Heart left ventricle (tissue), 16 donors: ENCODE data around the gene CLEC12A. TPM values are rescaled to one million over a fixed set of nuclear protein-coding genes. Genes with fewer than 3 reads are reported as not detected.

Experiments
- ATAC-seq, 4 donors: fragments of 200-7000 bp; cut with Tn5 transposase; one replicate each; pipeline ENCODE4 v1.9.1; 2020 to 2022; ENCODE audit warnings: moderate library complexity in 4 of 4, mild to moderate bottlenecking in 3 of 4, moderate number of reproducible peaks in 1 of 4
- DNase-seq, 5 donors: peaks; one replicate each; pipeline ENCODE4 v3.0.0-alpha.2; 2020
- H3K27ac ChIP-seq, 12 donors: fragments of 200-600 bp; sonication (generic) in 4 of 12; one replicate each; pipeline versions ENCODE4 v1.5.0 to v1.8.0; 2016 to 2022; ENCODE audit warnings: mild to moderate bottlenecking in 2 of 12
- H3K27me3 ChIP-seq, 9 donors: fragments of 200-600 bp; sonication (generic) in 2 of 9; one replicate each; pipeline versions ENCODE4 v1.5.1 to v1.8.0; 2016 to 2022; ENCODE audit warnings: mild to moderate bottlenecking in 3 of 9
- H3K36me3 ChIP-seq, 9 donors: fragments of 200-600 bp; sonication (generic) in 2 of 9; one replicate each; pipeline versions ENCODE4 v1.5.0 to v1.8.0; 2018 to 2022; ENCODE audit warnings: mild to moderate bottlenecking in 2 of 9
- H3K4me1 ChIP-seq, 12 donors: fragments of 200-600 bp; sonication (generic) in 4 of 12; one replicate each; pipeline versions ENCODE4 v1.5.0 to v1.8.0; 2016 to 2022; ENCODE audit warnings: mild to moderate bottlenecking in 3 of 12
- H3K4me3 ChIP-seq, 12 donors: fragments of 200-600 bp; sonication (generic) in 4 of 12; one replicate each; pipeline versions ENCODE4 v1.5.0 to v1.8.0; 2017 to 2022; ENCODE audit warnings: mild to moderate bottlenecking in 9 of 12, moderate library complexity in 4 of 12
- H3K9me3 ChIP-seq, 12 donors: fragments of 200-600 bp; sonication (generic) in 4 of 12; one replicate each; pipeline versions ENCODE4 v1.5.0 to v1.8.0; 2016 to 2022; ENCODE audit warnings: mild to moderate bottlenecking in 1 of 12
- CTCF ChIP-seq, 12 donors: fragments of 200-600 bp; sonication (generic) in 4 of 12; IDR thresholded peaks; one replicate each; pipeline versions ENCODE4 v1.5.0 to v1.8.0; 2018 to 2022; ENCODE audit warnings: antibody characterized with exemption in 12 of 12, mild to moderate bottlenecking in 5 of 12
- POLR2A ChIP-seq, 2 donors: fragments of 450-650 bp; IDR thresholded peaks; one replicate each; pipeline ENCODE4 v1.6.1; 2017; ENCODE audit warnings: antibody characterized with exemption in 2 of 2, mild to moderate bottlenecking in 2 of 2, moderate library complexity in 2 of 2
- WGBS, 4 donors: extraction: QIAGEN DNeasy Blood & Tissue Kit in 2 of 4; methylation state at CpG; one replicate each; pipeline versions ENCODE4 v1.1.5 to v1.1.7; 2013 to 2018; 5-methylcytosine and 5-hydroxymethylcytosine counted together
- intact Hi-C, 10 donors: fragments of 100-400 bp; cut with DNase I; formaldehyde crosslinking; loops; one replicate each; pipeline versions ENCODE4 v1.11.1 to v1.14.2; 2022
- polyA plus RNA-seq, 2 donors: library from polyadenylated mRNA; stranded (reverse); fragments of 200-250 nt; gene quantifications; one replicate each; pipeline ENCODE4 v1.2.3, GENCODE V29; 2013
- total RNA-seq, 9 donors: library from RNA; depleted of rRNA in 2 of 9; stranded (reverse); fragments of >200 nt in 2 of 9; fragmentation: NEBNext Ultra II Directional in 3 of 9; extraction: Animal tissue kit (Norgen Biotek cat#: 25700) in 3 of 9; gene quantifications; one replicate each; pipeline versions ENCODE4 v1.1.0 to v1.2.4, GENCODE V29; 2016 to 2023
- donor health status: ischemic (EF 13 %, LVEDD 7.1; RV severe dilation, severe dysfunction).
- donor health status: healthy with polysubstance abuse.
- donor health status: DM: no; HTN: yes; CAD: no.
- donor health status: DM: no; HTN: no; CAD: no.
- donor health status: ischemic (EF 25% LVEDD 6.9; RV normal size, moderate dysfunction).
- donor health status: ischemic (EF 25% LVEDD 5.7; RV mildly dilated, moderate dysfunction).
- donor health status: healthy.
- donor health status: DM: yes; HTN: yes; CAD: no.
- donor health status: ischemic (EF 35%, LVEDD 5.7; RV mildly dilated, moderate dysfunction).
- donor health status: nonischemic (EF 11% LVEDD 7.7; RV severe dilation, severe dysfunction).
- donor health status: DM: yes; HTN: yes; CAD: no.
- donor health status: PGD.
- donor health status: ischemic (EF 29% LVEDD 5.4; RV normal size, mild dysfunction).
- donor health status: nonischemic (EF 23%, LVEDD 6.1; RV moderate dilation, normal function).

The CLEC12A gene
- total and polyA plus RNA-seq, 11 donors = 0.20 to 16.8 (median 1.1) TPM; not detected in 2

GRCh38 chr12:9992296-9992695, 21.1 kb downstream of the CLEC12A start:
- Histone ChIP-seq H3K36me3 (no peaks in the 10 kb centered on the region), H3K4me1 (no peaks in the 10 kb centered on the region), H3K4me3 (peak overlapping the region in 1 of 12 donors; percentile 3), H3K27ac (peak overlapping the region in 1 of 12 donors; percentile 54), H3K9me3 (no peaks in the 10 kb centered on the region), H3K27me3 (peaks cover 0 to 12% (median 0%) of the 10 kb centered on the region in 9 donors)
- intact Hi-C loops = no loop called here
- DNase-seq (no peak), ATAC-seq (no peak)
- TF ChIP-seq CTCF (IDR thresholded peaks at IDR 0.05) (no peak), POLR2A (IDR thresholded peaks at IDR 0.05) (no peak)
- WGBS, 4 donors = 81 to 87% (median 84%) methylated on average over 4 of the region's 4 CpGs

- H3K27me3 ChIP-seq = peaks cover 0 to 2% (median 0%) of the 10 kb centered on the region in 9 donors
- no peaks in the 10 kb centered on the region for H3K4me1 ChIP-seq
- TF ChIP-seq CTCF (IDR thresholded peaks at IDR 0.05) (no peak), POLR2A (IDR thresholded peaks at IDR 0.05) (no peak)
- no peak for ATAC-seq
- no peak for DNase-seq
- no peaks in the 10 kb centered on the region for H3K9me3 ChIP-seq
- WGBS, 4 donors = 87 to 92% (median 89%) methylated on average over 3 of the region's 3 CpGs
- intact Hi-C loops = no loop called here
- no peak within 1 kb of the TSS for H3K27ac ChIP-seq
- no peak within 1 kb of the TSS for H3K4me3 ChIP-seq
- no peaks in the 10 kb centered on the region for H3K36me3 ChIP-seq
Measured at GRCh38 chr12:9999016-9999415, 27.8 kb downstream of the CLEC12A start, which contains the start of gene CLEC1B. TSS of gene CLEC1B (minus strand) at chr12:9999121. CDS start at chr12:9999100, 21 bp downstream.

- no peak for TF ChIP-seq POLR2A (IDR thresholded peaks at IDR 0.05)
- no peak for TF ChIP-seq CTCF (IDR thresholded peaks at IDR 0.05)
- DNase-seq (no peak), ATAC-seq (no peak)
- H3K4me3 ChIP-seq = no peak overlapping the region
- no peaks in the 10 kb centered on the region for H3K27me3 ChIP-seq
- no peak overlapping the region for H3K27ac ChIP-seq
- H3K9me3 ChIP-seq = no peaks in the 10 kb centered on the region
- 40 to 57% (median 54%) methylated on average over 4 of the region's 4 CpGs for WGBS, 4 donors
- no peaks in the 10 kb centered on the region for H3K36me3 ChIP-seq
- H3K4me1 ChIP-seq = no peaks in the 10 kb centered on the region
- intact Hi-C loops = no loop called here
Measured at GRCh38 chr12:10001171-10001776, 30.1 kb downstream of the CLEC12A start.

- DNase-seq = no peak
- peaks cover 0 to 4% (median 0%) of the 10 kb centered on the region in 12 donors for H3K4me1 ChIP-seq
- intact Hi-C loops = loop anchor here in 1 of 10 donors (5.0 kb wide), 1 partner anchor 130 kb away; no protein-coding TSS in a partner anchor
- no peak overlapping the region for H3K27ac ChIP-seq
- peaks cover 0 to 6% (median 0%) of the 10 kb centered on the region in 9 donors for H3K27me3 ChIP-seq
- H3K9me3 ChIP-seq = no peaks in the 10 kb centered on the region
- WGBS, 4 donors = 69 to 79% (median 74%) methylated on average over 6 of the region's 6 CpGs
- ATAC-seq = no peak
- TF ChIP-seq POLR2A (IDR thresholded peaks at IDR 0.05) = no peak
- no peak for TF ChIP-seq CTCF (IDR thresholded peaks at IDR 0.05)
- no peaks in the 10 kb centered on the region for H3K36me3 ChIP-seq
- H3K4me3 ChIP-seq = no peak overlapping the region
Measured at GRCh38 chr12:10012630-10013330, 41.6 kb downstream of the CLEC12A start.
